CD4-positive, CD25-positive, alpha-beta regulatory T cell (primary cell): ENCODE results near the gene PLXDC1. TPM values are rescaled to one million over a fixed set of nuclear protein-coding genes. Genes with fewer than 3 reads are reported as not detected.

Experiments
- ATAC-seq, 2 donors: fragments of 150-1000 bp; cut with Tn5 transposase; one replicate each; pipeline ENCODE4 v1.10.0; 2021; ENCODE audit warnings: low read depth in 2 of 2, moderate number of reproducible peaks in 2 of 2, moderate library complexity in 1 of 2
- DNase-seq, 3 donors: peaks; one replicate each; pipeline versions ENCODE4 v3.0.0 to v3.0.0-alpha.2; 2012 to 2022; ENCODE audit warnings: mixed read lengths in 1 of 3
- H3K27ac ChIP-seq: one replicate; pipeline ENCODE4 v1.7.0; 2013; ENCODE audit warnings: mild to moderate bottlenecking, low read length; ENCODE audit not compliant: insufficient read depth, poor library complexity, severe bottlenecking
- H3K27me3 ChIP-seq: one replicate; pipeline ENCODE4 v1.7.0; 2013; ENCODE audit warnings: low read length; ENCODE audit not compliant: control insufficient read depth, insufficient read depth
- H3K36me3 ChIP-seq: one replicate; pipeline ENCODE4 v1.7.0; 2013; ENCODE audit warnings: mild to moderate bottlenecking, low read length, moderate library complexity; ENCODE audit not compliant: control insufficient read depth, insufficient read depth
- H3K4me1 ChIP-seq: 2 replicates; pipeline ENCODE4 v1.7.0; 2013; ENCODE audit warnings: mild to moderate bottlenecking, low read length; ENCODE audit not compliant: insufficient read depth, control insufficient read depth, poor library complexity, severe bottlenecking
- H3K4me3 ChIP-seq: one replicate; pipeline ENCODE4 v1.7.0; 2013; ENCODE audit warnings: low read depth, mild to moderate bottlenecking, low read length, moderate library complexity
- H3K9me3 ChIP-seq, 2 experiments: 1 replicate in 1 of 2; 2 replicates in 1 of 2; pipeline ENCODE4 v1.7.0; 2013; ENCODE audit warnings: low read length in 2 of 2, mild to moderate bottlenecking in 1 of 2, moderate library complexity in 1 of 2; ENCODE audit not compliant: control insufficient read depth in 2 of 2
- H3K27ac Mint-ChIP-seq, 3 donors: one replicate each; pipeline ENCODE4 v1.8.0; 2020 to 2022; ENCODE audit warnings: mild to moderate bottlenecking in 3 of 3, mixed read lengths in 3 of 3, moderate library complexity in 2 of 3
- H3K27me3 Mint-ChIP-seq: one replicate; pipeline ENCODE4 v1.8.0; 2022; ENCODE audit warnings: mild to moderate bottlenecking, mixed read lengths
- H3K36me3 Mint-ChIP-seq: one replicate; pipeline ENCODE4 v1.8.0; 2020; ENCODE audit warnings: mixed read lengths
- H3K4me1 Mint-ChIP-seq, 4 donors: one replicate each; pipeline ENCODE4 v1.8.0; 2020 to 2022; ENCODE audit warnings: mixed read lengths in 4 of 4, mild to moderate bottlenecking in 1 of 4
- H3K4me3 Mint-ChIP-seq, 4 donors: one replicate each; pipeline ENCODE4 v1.8.0; 2020 to 2022; ENCODE audit warnings: mild to moderate bottlenecking in 4 of 4, mixed read lengths in 4 of 4, moderate library complexity in 3 of 4
- H3K9me3 Mint-ChIP-seq, 7 donors: one replicate each; pipeline ENCODE4 v1.8.0; 2020 to 2022; ENCODE audit warnings: mixed read lengths in 7 of 7, mild to moderate bottlenecking in 3 of 7, moderate library complexity in 2 of 7
- polyA plus RNA-seq, 4 donors: library from polyadenylated mRNA; unstranded; fragments of 300-500 nt; fragmentation: Illumina TruSeq; gene quantifications; one replicate each; pipeline ENCODE4 v1.2.3, GENCODE V29; 2021
- total RNA-seq: library from RNA; stranded (reverse); gene quantifications from one replicate; pipeline ENCODE4 v1.2.3, GENCODE V29; 2022

The PLXDC1 gene
- total and polyA plus RNA-seq, 5 donors from 2014 or later: 0.27 to 12.9 (median 1.7) TPM

DNA sequence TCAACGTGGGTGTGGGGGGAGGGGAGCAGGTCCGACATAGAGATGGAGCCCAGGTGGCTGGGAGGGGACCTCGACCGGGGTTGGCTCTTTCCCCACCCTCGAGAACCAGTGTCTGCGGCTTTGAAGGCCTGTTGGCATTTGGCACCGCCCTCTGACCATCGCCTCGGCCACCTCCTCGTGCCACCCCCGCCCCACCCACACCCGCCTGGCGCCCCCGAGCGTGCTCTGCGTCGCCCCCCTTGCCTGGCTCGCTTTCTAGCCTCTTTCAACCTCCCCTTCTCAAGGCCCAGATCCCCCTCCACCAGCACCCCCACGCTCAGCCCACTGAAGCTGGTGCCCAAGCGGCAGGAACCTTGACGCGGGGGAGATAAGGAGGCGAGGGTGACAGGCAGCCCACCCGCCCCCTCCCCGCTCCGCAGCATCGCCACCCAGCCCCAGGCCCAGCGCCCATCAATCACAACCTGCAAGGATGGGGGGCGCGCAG, 45.4 kb upstream of the PLXDC1 start:
- no peaks in the 10 kb centered on the region for H3K9me3 Mint-ChIP-seq
- peak overlapping the region; percentile 81 to 94 (median 86) for H3K4me3 Mint-ChIP-seq
- H3K4me1 Mint-ChIP-seq: peaks cover 7 to 61% (median 39%) of the 10 kb centered on the region in 4 donors
- H3K36me3 Mint-ChIP-seq: peaks cover 18% of the 10 kb centered on the region
- H3K27me3 Mint-ChIP-seq: peaks cover 7% of the 10 kb centered on the region
- peak in 1 of 3 donors; percentile 18 for DNase-seq
- ATAC-seq: no peak
- H3K4me1 ChIP-seq: peaks cover 52% of the 10 kb centered on the region
- H3K27ac Mint-ChIP-seq: peak overlapping the region in 2 of 3 donors; percentile 48 to 78
- no peaks in the 10 kb centered on the region for H3K9me3 ChIP-seq
- peaks cover 14% of the 10 kb centered on the region for H3K36me3 ChIP-seq
- H3K4me3 ChIP-seq: no peak overlapping the region
- peak overlapping the region; percentile 70 for H3K27ac ChIP-seq
- no peaks in the 10 kb centered on the region for H3K27me3 ChIP-seq

DNA sequence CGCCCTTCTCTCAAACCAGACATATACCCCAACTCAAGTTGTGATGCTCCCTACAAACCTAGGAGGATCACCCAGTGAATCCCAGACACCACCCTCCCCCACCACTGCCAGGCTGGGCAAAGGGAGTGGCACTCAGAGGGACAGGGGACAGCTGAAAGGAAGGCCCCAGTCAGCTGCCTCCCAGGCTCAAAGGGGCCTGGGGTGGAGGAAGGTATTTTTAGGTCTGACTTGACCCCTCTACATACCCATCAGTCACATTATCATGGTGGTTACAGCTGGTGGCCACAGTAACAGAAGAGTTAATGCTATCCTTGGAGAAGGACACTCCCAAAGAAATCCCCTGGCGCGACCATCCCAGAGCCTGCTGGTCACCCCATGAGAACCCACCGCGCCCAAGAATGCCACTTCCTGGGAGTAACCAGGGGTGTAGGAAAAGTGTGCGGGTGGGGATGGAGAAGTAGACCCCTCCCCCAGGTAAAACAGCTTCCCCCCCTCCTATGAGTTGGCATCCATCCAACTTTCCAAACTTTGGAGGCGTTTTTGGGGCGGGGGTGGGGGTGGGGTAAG, 44.9 kb upstream of the PLXDC1 start:
- peak overlapping the region; percentile 41 for H3K4me3 ChIP-seq
- H3K9me3 Mint-ChIP-seq: no peaks in the 10 kb centered on the region
- peaks cover 19% of the 10 kb centered on the region for H3K36me3 Mint-ChIP-seq
- H3K4me3 Mint-ChIP-seq: peak overlapping the region; percentile 81 to 91 (median 84)
- H3K4me1 ChIP-seq: peaks cover 47% of the 10 kb centered on the region
- no peak overlapping the region for H3K27ac ChIP-seq
- H3K27me3 ChIP-seq: no peaks in the 10 kb centered on the region
- H3K9me3 ChIP-seq: no peaks in the 10 kb centered on the region
- peaks cover 16% of the 10 kb centered on the region for H3K36me3 ChIP-seq
- no peak for ATAC-seq
- DNase-seq: no peak
- H3K27me3 Mint-ChIP-seq: peaks cover 7% of the 10 kb centered on the region
- H3K27ac Mint-ChIP-seq: peak overlapping the region; percentile 15 to 81 (median 63)
- peaks cover 7 to 56% (median 37%) of the 10 kb centered on the region in 4 donors for H3K4me1 Mint-ChIP-seq

DNA sequence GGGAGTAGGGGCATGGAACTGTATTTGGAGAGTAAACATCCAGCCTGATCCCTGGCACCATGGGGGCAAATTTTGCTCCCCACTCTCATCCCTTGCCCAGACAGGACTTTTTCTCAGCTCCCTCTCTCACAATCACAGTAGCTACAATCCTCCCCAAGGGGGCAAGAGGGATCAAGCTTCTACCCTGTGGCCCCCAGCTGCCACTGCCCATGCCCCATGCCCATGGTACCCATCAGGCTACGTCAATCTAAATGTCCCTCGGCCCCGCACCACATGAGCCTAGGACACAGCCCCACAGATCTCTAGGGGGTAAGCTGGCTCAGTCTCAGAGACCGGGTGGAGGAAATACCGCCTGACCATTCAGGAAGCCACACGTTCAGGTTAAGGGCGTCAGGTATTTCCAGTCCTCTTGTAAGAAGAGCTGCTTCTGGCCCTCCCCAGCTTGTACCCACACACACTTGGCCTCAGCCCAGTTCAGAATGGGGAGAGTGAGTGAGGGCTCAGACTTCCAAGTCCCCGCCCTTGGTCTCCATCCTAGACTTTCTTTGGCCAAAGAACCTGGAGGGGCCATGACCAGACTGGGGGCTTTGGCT, 44.2 kb upstream of the PLXDC1 start:
- no peak overlapping the region for H3K27ac ChIP-seq
- peak in 1 of 3 donors; percentile 27 for DNase-seq

GRCh38 chr17:39194985-39195524, 43.6 kb upstream of the PLXDC1 start:
- Mint-ChIP-seq H3K27me3 (peaks cover 3% of the 10 kb centered on the region), H3K9me3 (no peaks in the 10 kb centered on the region), H3K4me3 (peak overlapping the region; percentile 13 to 91 (median 60)), H3K36me3 (peaks cover 19% of the 10 kb centered on the region), H3K4me1 (peaks cover 6 to 46% (median 30%) of the 10 kb centered on the region in 4 donors), H3K27ac (peak overlapping the region in 2 of 3 donors; percentile 14 to 25)
- no peak for DNase-seq
- no peak for ATAC-seq
- no peaks in the 10 kb centered on the region for H3K9me3 ChIP-seq
- H3K27me3 ChIP-seq: no peaks in the 10 kb centered on the region
- peaks cover 39% of the 10 kb centered on the region for H3K4me1 ChIP-seq
- no peak overlapping the region for H3K4me3 ChIP-seq
- peaks cover 19% of the 10 kb centered on the region for H3K36me3 ChIP-seq
- no peak overlapping the region for H3K27ac ChIP-seq

More for the DNA sequence above, 44.2 kb upstream of the PLXDC1 start:
- H3K4me1 Mint-ChIP-seq: peaks cover 7 to 49% (median 33%) of the 10 kb centered on the region in 4 donors
- peaks cover 40% of the 10 kb centered on the region for H3K4me1 ChIP-seq
- peak overlapping the region; percentile 41 for H3K4me3 ChIP-seq
- H3K36me3 ChIP-seq: peaks cover 19% of the 10 kb centered on the region
- no peaks in the 10 kb centered on the region for H3K9me3 ChIP-seq
- H3K27me3 ChIP-seq: no peaks in the 10 kb centered on the region
- H3K36me3 Mint-ChIP-seq: peaks cover 19% of the 10 kb centered on the region
- no peaks in the 10 kb centered on the region for H3K9me3 Mint-ChIP-seq
- no peak for ATAC-seq
- peak overlapping the region; percentile 81 to 91 (median 84) for H3K4me3 Mint-ChIP-seq
- H3K27ac Mint-ChIP-seq: peak overlapping the region in 1 of 3 donors; percentile 69
- H3K27me3 Mint-ChIP-seq: peaks cover 7% of the 10 kb centered on the region

DNA sequence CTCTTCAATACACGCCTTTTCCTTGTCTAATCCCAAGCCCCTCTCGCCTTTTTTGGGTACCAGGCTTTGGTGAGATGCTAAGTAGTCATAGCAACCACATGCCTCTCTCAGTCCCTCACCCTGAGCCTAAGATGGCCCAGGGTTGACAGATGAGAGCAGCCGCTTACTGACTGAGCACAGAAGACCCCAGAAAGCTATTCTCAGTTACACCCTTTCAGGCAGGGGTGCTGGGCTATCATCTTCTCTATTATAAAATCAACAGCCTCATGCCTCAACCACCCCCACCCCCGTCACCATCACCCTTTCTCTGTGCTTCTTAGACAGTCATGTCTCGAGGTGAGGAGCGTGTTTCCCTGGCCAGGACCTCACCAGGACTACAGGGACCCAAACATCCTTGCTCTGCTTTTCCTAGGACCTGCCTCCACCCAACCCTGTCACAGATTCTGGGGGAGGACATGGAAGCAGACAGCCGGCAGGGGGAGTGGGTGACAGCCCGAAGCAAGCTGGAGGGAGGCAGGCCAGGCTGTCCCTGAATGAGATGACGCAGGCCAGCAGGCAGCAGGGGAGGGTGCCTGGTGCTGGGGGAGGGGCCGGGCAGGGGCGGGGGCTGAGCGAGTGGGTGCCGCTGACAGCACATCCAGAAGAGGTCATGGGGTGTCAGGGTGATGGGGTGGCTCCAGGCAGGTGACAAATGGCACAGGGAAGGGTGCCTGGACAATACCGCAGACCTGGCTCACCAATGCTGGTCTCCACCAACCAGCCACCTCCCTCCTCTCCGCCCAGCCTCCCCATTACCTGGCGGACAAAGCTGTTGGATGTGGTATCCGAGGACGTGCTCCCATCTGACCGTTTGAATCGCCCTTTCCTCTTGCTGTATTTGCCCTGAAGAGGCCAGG, 42.9 kb upstream of the PLXDC1 start:
- peak overlapping the region; percentile 31 to 81 (median 58) for H3K4me3 Mint-ChIP-seq
- Histone ChIP-seq H3K27ac (no peak overlapping the region), H3K27me3 (no peaks in the 10 kb centered on the region), H3K36me3 (peaks cover 19% of the 10 kb centered on the region), H3K9me3 (no peaks in the 10 kb centered on the region), H3K4me3 (no peak overlapping the region), H3K4me1 (peaks cover 32% of the 10 kb centered on the region)
- H3K27ac Mint-ChIP-seq: peak overlapping the region in 2 of 3 donors; percentile 72 to 86
- H3K9me3 Mint-ChIP-seq: no peaks in the 10 kb centered on the region
- H3K4me1 Mint-ChIP-seq: peaks cover 0 to 39% (median 25%) of the 10 kb centered on the region in 4 donors
- no peak for DNase-seq
- no peaks in the 10 kb centered on the region for H3K27me3 Mint-ChIP-seq
- H3K36me3 Mint-ChIP-seq: peaks cover 19% of the 10 kb centered on the region
- no peak for ATAC-seq

DNA sequence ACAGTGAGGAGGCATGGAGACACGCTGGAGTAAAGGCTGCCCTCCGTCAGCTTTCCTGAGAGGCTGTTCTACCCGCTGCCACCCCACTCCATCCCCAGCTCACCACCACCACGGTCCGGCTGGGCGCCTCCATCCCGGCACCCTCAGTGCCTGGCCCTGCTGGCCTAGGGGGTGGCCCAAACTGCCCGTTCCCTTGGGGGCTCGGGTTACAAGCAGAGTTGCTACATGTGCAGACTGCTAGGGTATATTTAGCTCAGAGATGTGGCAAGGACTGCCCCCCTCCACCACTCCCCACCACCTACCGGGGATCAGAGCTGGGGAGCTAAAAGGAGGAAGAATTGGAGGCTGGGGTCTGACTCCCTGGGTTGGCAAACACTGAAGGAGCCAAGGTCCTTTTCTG, 41.9 kb upstream of the PLXDC1 start:
- Mint-ChIP-seq H3K27me3 (no peaks in the 10 kb centered on the region), H3K4me1 (peaks cover 0 to 31% (median 20%) of the 10 kb centered on the region in 4 donors), H3K27ac (peak overlapping the region in 1 of 3 donors; percentile 6), H3K9me3 (no peaks in the 10 kb centered on the region), H3K4me3 (peak overlapping the region in 2 of 4 donors; percentile 1 to 75), H3K36me3 (peaks cover 19% of the 10 kb centered on the region)
- no peak for ATAC-seq
- Histone ChIP-seq H3K4me3 (no peak overlapping the region), H3K27me3 (no peaks in the 10 kb centered on the region), H3K36me3 (peaks cover 24% of the 10 kb centered on the region), H3K9me3 (no peaks in the 10 kb centered on the region), H3K4me1 (peaks cover 22% of the 10 kb centered on the region), H3K27ac (no peak overlapping the region)
- no peak for DNase-seq

GRCh38 chr17:39192901-39193300, 41.5 kb upstream of the PLXDC1 start:
- H3K9me3 Mint-ChIP-seq: no peaks in the 10 kb centered on the region
- Histone ChIP-seq H3K4me1 (peaks cover 18% of the 10 kb centered on the region), H3K4me3 (no peak overlapping the region), H3K36me3 (peaks cover 25% of the 10 kb centered on the region), H3K27ac (no peak overlapping the region), H3K27me3 (no peaks in the 10 kb centered on the region), H3K9me3 (no peaks in the 10 kb centered on the region)
- H3K27me3 Mint-ChIP-seq: no peaks in the 10 kb centered on the region
- ATAC-seq (no peak), DNase-seq (no peak)
- peak overlapping the region in 2 of 3 donors; percentile 6 to 69 for H3K27ac Mint-ChIP-seq
- H3K36me3 Mint-ChIP-seq: peaks cover 19% of the 10 kb centered on the region
- H3K4me3 Mint-ChIP-seq: peak overlapping the region in 2 of 4 donors; percentile 1 to 75
- H3K4me1 Mint-ChIP-seq: peaks cover 0 to 26% (median 18%) of the 10 kb centered on the region in 4 donors
